Stomach (tissue), 4 donors: ENCODE data around the gene LRRN1.

Experiments
- EP300 ChIP-seq: sonication (generic); formaldehyde crosslinking; IDR thresholded peaks from one replicate; pipeline ENCODE4 v1.6.1; 2017; ENCODE audit warnings: antibody characterized with exemption
- POLR2A ChIP-seq, 4 donors: fragments of 450-650 bp; IDR thresholded peaks; one replicate each; pipeline ENCODE4 v1.6.1; 2016; ENCODE audit warnings: antibody characterized with exemption in 4 of 4, control low read depth in 2 of 4, mild to moderate bottlenecking in 1 of 4, moderate library complexity in 1 of 4
- POLR2AphosphoS5 ChIP-seq, 3 donors: sonication (generic); formaldehyde crosslinking; IDR thresholded peaks; one replicate each; pipeline ENCODE4 v1.6.1; 2016; ENCODE audit warnings: antibody characterized with exemption in 3 of 3

DNA sequence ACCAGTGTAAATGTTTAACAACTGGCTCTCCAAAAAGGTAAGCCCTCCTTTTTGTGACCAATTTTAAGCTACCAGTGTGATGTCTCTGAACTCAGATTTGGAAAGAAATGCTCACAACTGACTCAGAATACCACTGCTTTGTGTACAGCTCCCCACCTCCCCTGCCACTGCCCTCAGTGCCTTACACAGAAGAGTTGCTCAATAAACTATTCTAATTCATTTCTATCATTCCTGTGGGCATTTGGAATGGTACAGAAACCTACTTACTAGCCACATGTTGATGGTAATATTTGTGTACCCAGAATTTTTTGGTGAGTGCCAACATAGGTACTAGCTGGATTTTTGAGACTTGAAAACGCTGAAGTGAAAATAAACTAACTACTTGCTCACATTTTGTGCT is 16.0 kb downstream of the LRRN1 start:
- TF ChIP-seq POLR2A (IDR thresholded peaks at IDR 0.05) = no peak
- TF ChIP-seq POLR2AphosphoS5 (IDR thresholded peaks at IDR 0.05) = no peak
- no peak for TF ChIP-seq EP300
